Muscle layer of duodenum (tissue), 2 donors: ENCODE results near the gene GPR158.

ENCODE experiments used
- H3K27ac ChIP-seq: one replicate; pipeline ENCODE4 v1.7.0; 2013; ENCODE audit warnings: mild to moderate bottlenecking, low read length
- H3K27me3 ChIP-seq: one replicate; pipeline ENCODE4 v1.7.0; 2013; ENCODE audit warnings: low read depth, mild to moderate bottlenecking, control low read depth, low read length
- H3K36me3 ChIP-seq, 2 donors: one replicate each; pipeline ENCODE4 v1.7.0; 2013; ENCODE audit warnings: low read length in 2 of 2, control low read depth in 1 of 2, mild to moderate bottlenecking in 1 of 2; ENCODE audit not compliant: insufficient read depth in 2 of 2, control insufficient read depth in 1 of 2
- H3K4me1 ChIP-seq, 2 donors: one replicate each; pipeline ENCODE4 v1.7.0; 2013; ENCODE audit warnings: low read length in 2 of 2, mild to moderate bottlenecking in 2 of 2, control low read depth in 1 of 2, moderate library complexity in 1 of 2; ENCODE audit not compliant: insufficient read depth in 2 of 2, control insufficient read depth in 1 of 2
- H3K4me3 ChIP-seq, 2 donors: one replicate each; pipeline ENCODE4 v1.7.0; 2013; ENCODE audit warnings: low read length in 2 of 2, low read depth in 1 of 2, mild to moderate bottlenecking in 1 of 2
- H3K9me3 ChIP-seq, 2 donors: one replicate each; pipeline ENCODE4 v1.7.0; 2013; ENCODE audit warnings: low read length in 2 of 2, control low read depth in 1 of 2, mild to moderate bottlenecking in 1 of 2; ENCODE audit not compliant: control insufficient read depth in 1 of 2
- donor health status: healthy.

GPR158 gene

DNA sequence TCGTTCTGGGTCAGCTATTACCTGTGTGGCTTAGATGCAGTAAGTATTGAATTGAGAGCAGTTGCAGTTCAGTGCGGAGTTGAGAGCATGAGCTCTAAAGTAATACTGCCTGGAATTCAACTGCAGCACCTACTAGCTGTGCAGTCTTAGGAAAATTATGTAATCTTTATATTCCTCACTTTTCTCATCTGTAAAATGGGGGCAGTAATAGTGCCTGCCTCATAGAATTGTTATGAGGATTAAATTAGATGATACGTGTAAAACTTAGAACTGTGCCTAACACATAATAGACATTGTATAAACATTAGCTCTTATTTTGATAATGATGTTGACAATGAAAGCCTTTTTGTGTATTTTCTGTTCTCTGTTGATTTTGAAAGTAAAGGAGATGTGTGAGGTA, 330.0 kb downstream of the GPR158 start:
- no peaks in the 10 kb centered on the region for H3K9me3 ChIP-seq

DNA sequence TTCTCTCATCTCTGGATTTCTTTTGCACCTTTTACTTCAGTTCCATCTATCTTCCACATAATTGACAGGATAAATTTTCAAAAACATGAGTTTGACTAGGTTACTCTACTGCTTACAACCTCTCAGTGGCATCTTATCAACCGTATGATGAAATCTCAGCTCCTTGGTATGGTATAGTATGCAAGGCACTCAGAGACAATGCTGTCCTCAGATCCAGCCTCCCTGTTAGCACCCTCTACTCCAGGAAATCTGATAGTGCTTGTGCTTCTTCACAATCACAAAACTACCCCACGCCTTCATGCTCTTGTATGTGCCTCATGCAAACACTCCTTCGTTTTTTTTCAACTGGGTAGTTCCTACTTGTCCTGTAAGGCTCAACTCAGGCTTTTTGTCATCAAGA, 330.7 kb downstream of the GPR158 start:
- Histone ChIP-seq H3K4me1 (no peaks in the 10 kb centered on the region), H3K4me3 (no peak overlapping the region), H3K27ac (no peak overlapping the region), H3K36me3 (no peaks in the 10 kb centered on the region), H3K9me3 (no peaks in the 10 kb centered on the region), H3K27me3 (no peaks in the 10 kb centered on the region)

More for the DNA sequence above, 330.0 kb downstream of the GPR158 start:
- no peak overlapping the region for H3K27ac ChIP-seq
- H3K4me1 ChIP-seq = no peaks in the 10 kb centered on the region
- H3K36me3 ChIP-seq = no peaks in the 10 kb centered on the region
- H3K27me3 ChIP-seq = no peaks in the 10 kb centered on the region
- H3K4me3 ChIP-seq = no peak overlapping the region

DNA sequence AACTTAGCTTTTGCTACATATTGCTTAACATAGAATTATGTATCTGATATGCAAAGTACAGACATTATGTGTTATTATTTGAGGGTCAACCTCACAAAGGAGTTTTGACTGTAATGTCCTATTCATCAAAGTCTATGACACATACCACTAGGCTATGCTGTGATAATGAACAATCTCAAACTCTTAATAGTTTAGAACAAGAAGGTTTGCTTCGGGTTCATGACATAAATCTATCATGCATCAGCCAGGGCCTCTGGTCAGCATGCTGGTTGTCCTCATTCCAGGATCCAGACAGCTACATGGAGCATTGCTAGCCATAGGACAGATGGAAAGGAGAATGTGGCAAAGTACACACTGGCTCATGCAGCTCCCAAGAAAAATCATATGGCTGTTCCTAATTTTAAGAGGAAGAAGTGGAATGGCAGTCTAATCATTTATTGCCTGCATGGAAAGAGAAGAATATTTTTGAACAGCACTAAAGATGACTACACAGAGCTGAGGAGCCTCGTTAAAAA, 332.1 kb downstream of the GPR158 start:
- no peaks in the 10 kb centered on the region for H3K9me3 ChIP-seq
- no peaks in the 10 kb centered on the region for H3K36me3 ChIP-seq
- H3K27me3 ChIP-seq = no peaks in the 10 kb centered on the region
- H3K27ac ChIP-seq = no peak overlapping the region
- H3K4me3 ChIP-seq = no peak overlapping the region
- H3K4me1 ChIP-seq = no peaks in the 10 kb centered on the region

DNA sequence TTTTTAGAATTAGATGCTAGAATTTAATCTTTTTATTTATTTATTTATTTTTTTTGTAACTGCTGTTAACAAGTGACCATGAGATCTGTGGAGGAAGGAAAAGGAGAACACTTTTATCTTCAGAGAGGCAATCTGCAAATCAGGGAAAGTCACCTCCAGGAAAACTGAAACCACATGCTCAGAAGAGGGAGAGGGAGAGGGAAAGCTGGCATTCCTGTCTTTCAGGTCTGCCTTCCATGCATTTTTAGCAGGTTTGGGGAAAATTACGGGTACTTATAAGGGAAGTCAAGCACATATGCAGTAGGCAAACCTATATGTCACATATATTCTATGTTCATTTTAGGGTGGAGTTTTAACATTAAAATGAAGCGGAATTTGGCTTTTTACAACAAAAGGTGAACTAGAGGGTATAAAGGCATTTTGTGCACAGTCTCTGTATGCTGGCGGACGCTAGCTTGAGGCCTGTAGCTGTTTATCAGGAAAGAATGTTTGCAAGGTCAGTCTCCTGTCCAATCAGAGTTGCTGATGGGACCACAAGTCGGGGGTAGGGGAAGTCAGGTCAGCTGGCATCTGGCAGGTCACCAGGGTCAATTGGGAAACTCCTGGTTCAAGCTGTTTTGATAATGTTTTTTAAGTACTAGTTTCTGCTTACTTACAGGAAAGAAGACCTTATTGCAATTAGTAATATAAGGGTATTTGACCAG, 333.5 kb downstream of the GPR158 start:
- Histone ChIP-seq H3K27me3 (no peaks in the 10 kb centered on the region), H3K4me1 (no peaks in the 10 kb centered on the region), H3K36me3 (no peaks in the 10 kb centered on the region), H3K27ac (no peak overlapping the region), H3K4me3 (no peak overlapping the region), H3K9me3 (no peaks in the 10 kb centered on the region)

DNA sequence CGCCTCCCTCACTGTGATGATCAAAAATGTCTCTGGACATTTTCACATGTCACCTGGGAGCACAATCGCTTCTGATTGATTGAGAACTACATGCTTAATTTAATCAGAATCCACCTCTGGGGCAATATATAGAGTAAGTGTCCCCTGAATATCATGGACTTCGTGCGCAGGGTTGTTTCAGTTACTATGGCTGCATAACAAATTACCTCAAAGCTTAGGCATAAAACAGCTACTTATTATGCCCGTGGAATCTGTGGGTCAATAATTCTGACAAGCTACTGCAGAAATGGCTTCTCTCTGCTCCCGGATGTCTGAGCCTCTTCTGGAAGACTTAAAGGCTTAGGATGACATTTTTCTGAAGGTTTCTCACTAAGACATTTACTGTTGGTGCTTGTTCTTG, 334.4 kb downstream of the GPR158 start:
- no peaks in the 10 kb centered on the region for H3K4me1 ChIP-seq
- H3K27me3 ChIP-seq = no peaks in the 10 kb centered on the region
- H3K36me3 ChIP-seq = no peaks in the 10 kb centered on the region
- no peaks in the 10 kb centered on the region for H3K9me3 ChIP-seq
- no peak overlapping the region for H3K4me3 ChIP-seq
- H3K27ac ChIP-seq = no peak overlapping the region

DNA sequence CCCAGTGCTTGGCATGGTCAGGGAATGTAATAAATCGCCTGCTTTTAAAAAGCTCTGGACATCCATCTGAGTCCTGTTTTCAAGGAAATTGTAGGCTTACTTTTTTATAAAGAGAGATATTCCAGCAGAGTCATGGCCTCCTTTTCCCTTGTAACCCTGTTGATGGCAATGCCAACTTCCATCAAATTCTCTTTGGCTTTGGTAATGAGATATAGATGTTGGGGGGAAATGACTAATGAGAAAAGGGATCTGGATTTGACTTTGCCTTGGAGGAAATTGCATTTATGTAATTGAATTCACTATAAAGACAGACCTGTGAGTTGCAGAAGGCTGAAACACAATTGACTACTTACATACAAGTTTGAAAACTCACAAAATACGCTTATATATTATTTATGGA, 347.5 kb downstream of the GPR158 start:
- Histone ChIP-seq H3K4me3 (no peak overlapping the region), H3K27ac (no peak overlapping the region), H3K36me3 (no peaks in the 10 kb centered on the region), H3K4me1 (no peaks in the 10 kb centered on the region), H3K9me3 (peaks cover 0 to 8% of the 10 kb centered on the region in 2 donors), H3K27me3 (no peaks in the 10 kb centered on the region)

DNA sequence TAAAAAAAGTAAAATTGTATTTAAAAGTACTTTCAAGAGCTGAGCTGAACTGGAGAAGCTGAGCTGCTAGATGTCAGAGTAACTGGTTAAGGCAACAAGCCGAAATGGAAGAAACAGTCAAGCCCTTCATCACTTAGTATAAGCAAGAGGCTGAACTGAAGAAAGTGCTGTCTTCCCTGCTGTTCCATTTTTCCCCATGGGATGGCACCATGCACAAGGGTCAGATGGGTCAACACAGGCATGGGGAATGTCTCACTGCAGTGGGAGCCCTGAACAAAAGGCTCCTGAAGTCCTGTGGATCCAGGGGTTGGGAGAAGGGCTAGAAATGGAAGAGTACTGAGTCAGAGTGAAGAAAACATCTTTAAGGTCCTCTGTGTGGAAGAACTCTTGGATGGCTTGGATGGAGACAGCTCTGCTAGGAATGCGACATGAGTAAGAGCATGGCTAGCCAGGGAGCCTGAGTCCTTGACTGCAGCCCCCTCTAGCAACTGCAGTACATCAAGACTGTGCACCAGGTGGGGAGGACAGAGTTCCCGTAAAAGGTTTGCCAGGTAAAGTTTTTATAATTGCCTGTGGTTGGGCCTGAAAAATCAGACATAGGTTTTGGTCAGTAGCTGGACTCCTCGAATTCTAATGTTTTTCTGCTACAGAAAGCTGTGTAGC, 348.3 kb downstream of the GPR158 start:
- Histone ChIP-seq H3K36me3 (no peaks in the 10 kb centered on the region), H3K9me3 (peaks cover 0 to 8% of the 10 kb centered on the region in 2 donors), H3K27ac (no peak overlapping the region), H3K4me1 (no peaks in the 10 kb centered on the region), H3K4me3 (no peak overlapping the region), H3K27me3 (no peaks in the 10 kb centered on the region)

DNA sequence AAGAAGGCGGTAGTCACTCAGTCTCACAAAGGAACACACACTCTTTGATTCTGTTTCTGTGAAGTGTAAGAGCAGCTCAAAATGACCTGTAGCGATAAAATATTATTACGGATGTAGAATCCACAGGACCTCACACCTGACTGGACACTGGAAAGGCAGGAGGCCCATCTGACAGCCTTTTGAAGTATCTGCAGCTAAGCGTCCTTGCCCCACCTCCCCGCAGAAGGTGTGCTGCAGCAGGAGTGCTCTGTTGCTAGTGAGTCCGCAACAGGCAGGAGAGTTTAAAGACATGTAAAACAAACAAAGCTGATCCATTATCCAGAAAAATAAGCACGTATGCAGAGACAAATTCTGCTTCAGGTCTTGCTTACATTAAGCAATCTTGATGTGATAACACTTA, 355.5 kb downstream of the GPR158 start:
- no peaks in the 10 kb centered on the region for H3K27me3 ChIP-seq
- no peak overlapping the region for H3K27ac ChIP-seq
- H3K9me3 ChIP-seq = no peaks in the 10 kb centered on the region
- no peaks in the 10 kb centered on the region for H3K36me3 ChIP-seq
- no peak overlapping the region for H3K4me3 ChIP-seq
- no peaks in the 10 kb centered on the region for H3K4me1 ChIP-seq

DNA sequence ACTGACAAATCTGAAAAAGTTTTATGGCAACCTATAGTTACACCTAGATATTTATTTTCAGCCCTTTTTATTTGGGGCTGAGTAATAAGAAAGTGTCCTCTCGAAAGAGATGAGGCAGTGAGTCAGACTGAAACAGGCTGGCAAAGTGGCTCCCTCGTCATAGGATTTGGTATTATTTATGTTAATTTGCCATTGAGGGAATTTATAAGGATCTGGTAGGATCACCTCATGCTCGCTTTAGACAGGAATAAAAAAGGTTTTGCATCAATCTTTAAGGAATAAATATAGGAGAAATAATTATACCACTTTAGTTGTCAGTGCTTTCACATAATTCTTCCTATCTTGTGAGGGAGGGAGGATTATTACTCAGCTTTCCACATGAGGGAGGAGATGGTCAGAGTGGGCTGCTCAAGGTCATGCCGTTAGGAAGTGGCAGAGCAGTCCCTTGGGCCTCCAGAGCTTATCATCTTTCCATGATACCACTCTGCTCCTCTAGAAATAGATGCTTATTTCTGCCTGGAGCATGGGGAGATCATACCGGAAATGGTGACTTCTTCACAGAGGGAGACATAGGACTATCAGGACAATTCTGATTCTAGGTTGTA, 356.8 kb downstream of the GPR158 start:
- Histone ChIP-seq H3K27ac (no peak overlapping the region), H3K36me3 (no peaks in the 10 kb centered on the region), H3K4me1 (no peaks in the 10 kb centered on the region), H3K4me3 (no peak overlapping the region), H3K27me3 (no peaks in the 10 kb centered on the region), H3K9me3 (no peaks in the 10 kb centered on the region)

DNA sequence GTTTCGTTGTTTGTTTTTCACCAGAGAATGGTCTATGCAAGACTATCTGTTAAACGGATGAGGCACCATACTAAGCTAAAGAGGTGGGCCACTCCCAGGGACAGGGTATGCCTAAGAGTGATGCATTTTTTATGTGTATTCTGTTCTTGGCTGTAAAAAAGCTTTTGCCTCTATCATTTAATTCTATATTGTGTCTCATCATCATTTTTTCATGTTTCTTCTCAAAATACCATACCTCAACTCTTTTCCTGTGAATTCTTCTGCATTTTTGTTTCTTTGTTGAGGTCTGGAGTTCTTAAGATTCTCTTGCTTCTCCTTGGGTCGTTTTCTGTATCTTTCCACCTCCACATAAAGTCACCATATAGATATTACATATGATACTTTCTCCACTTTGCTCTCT, 357.4 kb downstream of the GPR158 start:
- no peaks in the 10 kb centered on the region for H3K9me3 ChIP-seq
- no peak overlapping the region for H3K27ac ChIP-seq
- H3K4me1 ChIP-seq = no peaks in the 10 kb centered on the region
- no peaks in the 10 kb centered on the region for H3K36me3 ChIP-seq
- no peaks in the 10 kb centered on the region for H3K27me3 ChIP-seq
- no peak overlapping the region for H3K4me3 ChIP-seq

DNA sequence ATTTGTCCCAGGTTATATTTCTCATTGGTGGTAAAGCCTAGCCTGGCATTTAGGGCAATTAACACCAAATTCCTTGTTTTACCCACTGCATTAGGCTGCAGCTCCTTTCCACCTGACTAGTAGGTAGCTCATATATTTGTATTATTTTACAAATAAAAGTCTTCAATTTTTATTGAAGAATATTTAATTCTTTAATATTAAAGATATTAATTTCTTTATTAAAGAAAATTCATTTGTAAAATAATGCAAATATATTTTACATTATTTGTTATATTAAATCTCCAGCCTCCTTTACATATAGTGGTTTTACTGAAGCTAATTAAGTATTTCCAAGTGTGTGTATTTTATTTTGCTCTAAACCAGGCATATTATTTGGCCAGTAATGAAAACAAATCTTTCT, 361.2 kb downstream of the GPR158 start:
- Histone ChIP-seq H3K27ac (no peak overlapping the region), H3K36me3 (no peaks in the 10 kb centered on the region), H3K27me3 (no peaks in the 10 kb centered on the region), H3K4me3 (no peak overlapping the region), H3K9me3 (no peaks in the 10 kb centered on the region), H3K4me1 (no peaks in the 10 kb centered on the region)
